ENCODE data around the gene ZGPAT.
"Not testable (repeated sequence)": the region's sequence is repeated elsewhere in the genome, so short reads cannot be mapped to it uniquely, and the experiment has no call there.

ZGPAT gene

DNA sequence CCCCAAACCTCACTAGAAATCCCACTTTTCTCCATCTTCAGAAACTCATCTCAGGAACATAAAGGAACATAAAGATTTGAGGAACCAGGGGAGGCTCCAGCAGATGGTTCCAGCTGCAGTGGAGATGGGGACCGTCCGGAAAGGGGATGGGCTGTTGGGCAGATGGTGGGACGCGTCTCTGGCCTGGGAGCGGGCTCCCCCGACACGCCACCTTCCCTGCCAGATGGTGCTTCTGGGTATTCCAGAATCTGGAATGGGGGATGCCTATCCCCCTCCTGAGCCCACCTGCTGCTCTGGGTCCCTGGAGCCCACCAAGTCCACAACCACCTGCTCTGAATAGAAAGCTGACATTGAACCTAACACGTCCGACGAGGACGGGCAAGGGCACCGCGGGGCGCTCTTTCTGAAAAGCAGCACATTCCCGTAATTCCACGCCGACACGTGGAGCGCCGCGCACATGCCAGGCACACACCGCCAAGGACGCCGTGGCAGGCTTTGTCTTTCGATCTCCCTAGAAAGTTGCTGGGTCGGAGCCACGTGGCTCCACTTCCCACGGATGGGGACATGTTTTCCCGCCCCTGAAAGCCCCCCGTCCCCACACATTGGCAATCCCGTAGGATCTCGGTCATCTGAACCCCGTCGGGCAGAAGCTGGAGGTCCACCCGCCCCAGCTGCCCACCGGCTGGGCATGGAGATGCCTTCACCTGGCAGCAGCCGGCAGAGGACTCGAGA is 59.0 kb downstream of the ZGPAT start:
- no peak for DNase-seq

DNA sequence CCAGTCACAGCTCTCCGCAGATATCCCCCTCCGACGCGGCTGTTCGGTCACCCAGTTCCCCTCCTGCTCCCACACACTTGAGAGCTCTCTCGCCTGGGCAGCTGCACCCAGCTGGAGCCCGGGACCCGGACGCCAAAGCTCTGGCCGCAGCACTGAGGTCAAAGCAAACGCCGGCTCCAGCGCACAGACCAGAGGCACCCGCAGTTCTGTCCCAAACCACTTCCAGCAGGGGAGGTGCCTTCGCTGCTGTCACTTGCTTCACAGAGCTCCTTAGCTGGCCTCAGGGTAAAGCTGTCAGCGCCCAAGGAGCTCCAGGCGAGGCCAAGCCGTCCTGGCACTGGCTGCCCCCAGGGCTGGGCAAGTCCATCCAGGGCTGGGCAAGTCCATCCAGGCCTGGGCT is 59.6 kb downstream of the ZGPAT start:
- DNase-seq: no peak

DNA sequence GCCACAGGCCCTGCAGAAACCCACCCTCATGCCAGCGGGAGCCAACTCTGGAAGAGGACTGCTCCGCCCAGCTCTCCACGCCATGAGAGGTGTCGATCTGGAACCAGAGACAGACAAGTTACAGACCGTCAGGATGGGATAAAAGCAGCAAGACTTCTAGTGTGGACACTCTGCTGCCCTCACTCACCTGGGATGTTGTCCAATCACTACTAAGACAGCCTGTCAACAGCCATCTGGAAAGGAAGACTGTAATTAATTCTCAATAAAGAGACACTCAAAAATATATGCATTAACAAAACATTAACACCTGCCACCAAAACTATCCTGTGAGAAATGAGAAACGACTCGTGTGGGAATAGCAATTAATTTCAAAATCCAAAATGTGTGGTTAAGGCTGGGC is 60.0 kb downstream of the ZGPAT start:
- DNase-seq: no peak

GRCh38 chr20:63768591-63769515 is 61.0 kb downstream of the ZGPAT start:
- no peak for DNase-seq

GRCh38 chr20:63769891-63770474 is 62.1 kb downstream of the ZGPAT start:
- no peak for DNase-seq

- DNase-seq: no peak
Measured at GRCh38 chr20:63771046-63771707, 63.3 kb downstream of the ZGPAT start.

GRCh38 chr20:63772781-63773518 is 65.1 kb downstream of the ZGPAT start:
- no peak for DNase-seq

DNA sequence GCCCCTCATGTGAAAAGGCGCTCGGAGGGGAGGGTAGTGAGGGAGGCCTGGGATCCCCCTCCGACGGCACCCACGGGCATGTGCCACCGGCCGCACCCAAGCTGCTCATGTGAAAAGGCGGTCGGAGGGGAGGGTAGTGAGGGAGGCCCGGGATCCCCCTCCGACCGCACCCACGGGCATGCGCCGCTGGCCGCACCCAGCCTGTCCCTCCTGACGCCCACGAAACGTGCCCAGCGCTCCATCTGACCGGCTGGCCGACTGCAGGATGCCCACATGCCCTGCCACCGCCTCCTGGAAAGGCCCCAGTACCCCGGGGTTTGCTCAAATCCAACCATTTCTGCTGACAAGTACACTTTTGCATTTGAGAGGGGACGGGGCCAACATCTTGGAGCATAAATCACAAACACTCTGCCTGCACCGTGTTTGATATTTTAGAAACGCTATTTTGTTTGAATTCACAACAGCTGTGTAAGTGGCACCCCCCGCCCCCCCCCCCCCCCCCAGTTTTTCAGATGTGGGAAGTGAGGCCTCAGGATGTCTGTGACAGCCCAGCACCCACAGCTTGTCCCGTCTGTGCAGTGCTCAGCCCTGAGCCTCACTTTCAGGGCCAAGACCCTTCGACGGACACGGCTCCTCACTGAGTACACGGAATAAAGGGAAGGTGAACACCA is 65.9 kb downstream of the ZGPAT start:
- no peak for DNase-seq

GRCh38 chr20:63774306-63774705 is 66.5 kb downstream of the ZGPAT start:
- no peak for DNase-seq

GRCh38 chr20:63775096-63775978 is 67.5 kb downstream of the ZGPAT start:
- no peak for DNase-seq

DNA sequence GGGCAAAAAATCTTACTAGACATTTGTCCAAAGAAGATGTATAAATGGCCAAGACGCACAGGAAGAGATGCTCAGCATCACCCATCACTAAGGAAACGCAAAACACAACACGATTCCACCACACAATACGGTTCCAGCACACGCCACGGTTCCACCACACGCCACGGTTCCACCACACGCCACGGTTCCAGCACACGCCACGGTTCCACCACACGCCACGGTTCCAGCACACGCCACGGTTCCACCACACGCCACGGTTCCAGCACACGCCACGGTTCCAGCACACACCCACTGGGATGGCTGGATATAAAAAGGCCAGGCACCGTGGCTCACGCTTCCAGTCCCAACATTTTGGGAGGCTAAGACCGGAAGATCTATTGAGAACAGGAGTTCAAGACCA is 69.0 kb downstream of the ZGPAT start:
- not testable (repeated sequence) for DNase-seq

DNA sequence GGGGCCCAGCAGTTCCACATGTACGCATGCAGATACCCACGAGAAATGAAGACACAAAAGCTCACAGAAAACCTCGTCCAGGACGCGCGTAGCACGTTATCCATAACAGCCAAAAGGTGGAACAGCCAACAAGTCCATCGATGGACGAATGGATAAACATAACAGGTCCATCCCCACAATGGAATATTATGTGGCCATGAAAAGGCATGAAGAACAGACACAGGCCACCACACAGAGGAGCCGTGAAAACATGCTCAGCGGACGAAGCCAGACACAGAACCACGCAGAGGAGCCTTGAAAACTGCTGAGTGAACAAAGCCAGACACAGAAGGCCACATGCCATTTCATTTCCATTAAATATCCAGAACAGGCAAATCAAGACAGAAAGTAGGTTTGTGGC is 69.8 kb downstream of the ZGPAT start:
- DNase-seq: no peak

GRCh38 chr20:63778034-63778752 is 70.4 kb downstream of the ZGPAT start:
- DNase-seq: no peak

- no peak for DNase-seq
Measured at GRCh38 chr20:63778857-63779256, 71.0 kb downstream of the ZGPAT start.

- DNase-seq: no peak
Measured at GRCh38 chr20:63781181-63781580, 73.3 kb downstream of the ZGPAT start.

DNA sequence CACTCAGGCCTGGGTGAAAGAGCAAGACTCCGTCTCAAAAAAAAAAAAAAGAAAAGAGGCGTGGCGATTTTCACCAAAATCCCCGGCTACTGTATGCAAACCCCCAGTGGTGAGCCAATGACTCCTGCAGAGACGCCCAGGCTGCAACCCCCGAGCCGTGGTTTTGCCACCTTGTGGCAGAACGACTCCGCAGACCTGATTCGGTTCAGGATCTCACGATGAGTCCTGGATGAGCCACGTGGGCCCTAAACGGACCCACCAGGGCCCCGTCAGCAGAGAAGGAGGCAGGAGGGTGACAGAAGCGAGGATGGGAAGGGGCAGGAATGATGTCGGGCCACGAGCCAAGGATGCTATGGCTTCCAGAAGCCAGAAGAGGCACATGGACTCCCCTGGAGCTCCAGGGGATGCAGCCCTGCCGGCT is 74.2 kb downstream of the ZGPAT start:
- DNase-seq: no peak

DNA sequence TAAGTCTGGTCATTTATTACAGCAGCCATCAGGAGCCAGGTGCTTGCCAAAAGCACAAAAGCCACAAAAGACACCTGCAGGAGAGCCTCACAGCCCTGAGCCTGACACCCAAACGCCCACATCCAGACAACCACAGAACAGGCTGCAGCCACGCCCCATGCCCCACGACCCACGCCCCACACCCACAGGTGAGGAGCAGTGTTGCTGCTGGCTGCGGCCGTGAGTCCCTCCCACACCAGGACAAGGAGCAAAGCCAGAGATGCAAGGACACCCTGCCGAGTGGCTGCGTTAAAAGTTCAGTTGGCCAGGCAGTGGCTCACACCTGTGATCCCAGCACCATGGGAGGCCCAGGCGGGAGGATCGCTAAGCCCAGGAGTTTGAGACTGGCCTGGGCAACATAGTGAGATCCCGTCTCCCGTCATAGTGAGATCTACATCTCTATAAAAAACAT is 74.7 kb downstream of the ZGPAT start:
- no peak for DNase-seq

DNA sequence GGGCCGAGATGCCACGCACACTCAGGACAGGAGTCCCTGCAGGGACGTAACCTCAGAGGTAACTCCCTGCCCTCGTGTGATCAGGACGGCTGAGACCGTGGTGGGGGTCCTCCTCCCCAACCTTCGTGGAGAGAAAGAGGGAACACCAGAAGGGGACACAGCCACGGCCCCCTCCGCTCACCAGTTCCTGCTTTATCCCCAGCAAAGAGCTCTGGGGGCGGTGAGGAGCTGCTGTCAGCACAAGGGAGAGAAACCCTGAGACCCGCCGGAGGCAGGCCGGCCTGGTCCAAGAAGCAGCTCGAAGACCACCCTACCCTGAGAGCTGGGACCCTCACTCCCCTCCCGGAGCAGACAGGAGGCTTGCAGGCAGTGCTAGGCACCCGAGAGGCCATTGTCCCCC is 76.1 kb downstream of the ZGPAT start:
- no peak for DNase-seq

DNA sequence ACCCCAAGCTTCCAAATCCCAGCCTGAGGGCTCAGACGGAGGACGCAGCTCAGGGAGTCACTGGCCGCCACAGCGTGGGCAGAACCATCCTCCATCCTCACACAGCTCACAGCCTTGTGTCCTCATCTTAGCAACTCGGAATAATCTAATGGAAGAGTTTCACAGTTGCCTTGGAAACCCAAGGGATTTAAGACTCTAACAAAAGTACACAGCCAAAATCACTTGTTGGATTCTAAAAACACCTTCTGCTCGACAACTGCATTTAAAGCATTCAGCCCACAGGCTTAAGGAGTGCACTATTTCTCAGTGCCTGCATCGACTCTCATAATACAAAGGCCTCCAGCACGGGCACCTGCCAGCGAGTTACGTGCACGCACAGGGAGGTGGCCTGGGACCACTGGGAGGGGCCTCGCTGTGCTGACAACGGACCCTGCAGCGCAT is 77.9 kb downstream of the ZGPAT start:
- DNase-seq: no peak

All from amniotic stem cell (primary cell).